GM23338 (cell line): ENCODE data around the gene IL19. TPM values are rescaled to one million over a fixed set of nuclear protein-coding genes. Genes with fewer than 3 reads are reported as not detected.

Experiments
- ATAC-seq: fragments of 200-7000 bp; cut with Tn5 transposase; 3 replicates; pipeline ENCODE4 v1.9.1; 2020
- DNase-seq: peaks from one replicate; pipeline ENCODE4 v3.0.0-alpha.2; 2015; ENCODE audit warnings: low spot score
- H2AFZ ChIP-seq: fragments of 200-600 bp; sonication (generic); 2 replicates; pipeline ENCODE4 v1.8.0; 2016; ENCODE audit warnings: antibody characterized with exemption, mild to moderate bottlenecking, moderate library complexity
- H3F3A ChIP-seq: fragments of 200-600 bp; sonication (generic); replicated peaks from 2 replicates; pipeline ENCODE4 v1.8.0; 2017; ENCODE audit warnings: antibody characterized with exemption, mixed run types, low read depth
- H3K27ac ChIP-seq: fragments of 200-600 bp; sonication (generic); 2 replicates; pipeline ENCODE4 v1.6.1; 2016; ENCODE audit warnings: low read depth
- H3K27me3 ChIP-seq: fragments of 200-600 bp; sonication (generic); 2 replicates; pipeline ENCODE4 v1.8.0; 2016; ENCODE audit warnings: mild to moderate bottlenecking, mixed run types, moderate library complexity; ENCODE audit not compliant: insufficient read depth
- H3K36me3 ChIP-seq: fragments of 200-600 bp; sonication (generic); 2 replicates; pipeline ENCODE4 v1.8.0; 2016; ENCODE audit warnings: mild to moderate bottlenecking; ENCODE audit not compliant: insufficient read depth
- H3K4me1 ChIP-seq: fragments of 200-600 bp; sonication (generic); 2 replicates; pipeline ENCODE4 v1.8.0; 2016; ENCODE audit warnings: mild to moderate bottlenecking, moderate library complexity; ENCODE audit not compliant: insufficient read depth
- H3K4me2 ChIP-seq: fragments of 200-600 bp; sonication (generic); 2 replicates; pipeline ENCODE4 v1.7.1; 2017; ENCODE audit warnings: mixed run types
- H3K4me3 ChIP-seq: fragments of 200-600 bp; sonication (generic); 2 replicates; pipeline ENCODE4 v1.6.1; 2016; ENCODE audit warnings: mixed run types
- H3K79me2 ChIP-seq: fragments of 200-600 bp; sonication (generic); replicated peaks from 2 replicates; pipeline ENCODE4 v1.8.0; 2017; ENCODE audit warnings: mild to moderate bottlenecking; ENCODE audit not compliant: insufficient read depth
- H3K9me2 ChIP-seq: fragments of 200-600 bp; sonication (generic); 2 replicates; pipeline ENCODE4 v1.8.0; 2017; ENCODE audit not compliant: insufficient read depth
- H4K20me1 ChIP-seq: fragments of 200-600 bp; sonication (generic); replicated peaks from 2 replicates; pipeline ENCODE4 v1.8.0; 2017; ENCODE audit warnings: mild to moderate bottlenecking; ENCODE audit not compliant: insufficient read depth
- H3K27ac Mint-ChIP-seq: 2 replicates; pipeline ENCODE4 v1.8.0; 2020; ENCODE audit warnings: inconsistent platforms, mild to moderate bottlenecking, moderate library complexity, mixed read lengths
- H3K27me3 Mint-ChIP-seq: 3 replicates; pipeline ENCODE4 v1.8.0; 2022; ENCODE audit warnings: low read depth, mild to moderate bottlenecking, moderate library complexity, mixed read lengths, inconsistent platforms; ENCODE audit not compliant: insufficient read depth, poor library complexity
- H3K36me3 Mint-ChIP-seq: 3 replicates; pipeline ENCODE4 v1.8.0; 2021; ENCODE audit warnings: low read depth, mild to moderate bottlenecking, inconsistent platforms, moderate library complexity, mixed read lengths
- H3K4me1 Mint-ChIP-seq: 3 replicates; pipeline ENCODE4 v1.8.0; 2020; ENCODE audit warnings: mild to moderate bottlenecking, inconsistent platforms, mixed read lengths
- H3K4me3 Mint-ChIP-seq: 3 replicates; pipeline ENCODE4 v1.8.0; 2021; ENCODE audit warnings: moderate library complexity, mild to moderate bottlenecking, inconsistent platforms, mixed read lengths
- H3K9me3 Mint-ChIP-seq: 3 replicates; pipeline ENCODE4 v1.8.0; 2020; ENCODE audit warnings: moderate library complexity, mild to moderate bottlenecking, inconsistent platforms, mixed read lengths
- CREB1 ChIP-seq: fragments of 250-450 bp; sonication (Bioruptor Pico); IDR thresholded peaks from 2 replicates; pipeline ENCODE4 v1.5.0; 2020; ENCODE audit warnings: low read depth, mild to moderate bottlenecking, moderate library complexity
- CTCF ChIP-seq, 2 experiments: fragments of 200-600 bp in 1 of 2; sonication (generic) in 1 of 2; conservative IDR thresholded peaks; 2 replicates each; pipeline versions ENCODE4 v1.5.1 to v1.6.1; 2016 to 2017; ENCODE audit warnings: antibody characterized with exemption in 2 of 2, low read depth in 2 of 2, mild to moderate bottlenecking in 2 of 2, moderate library complexity in 1 of 2
- ETS1 ChIP-seq: IDR thresholded peaks from 2 replicates; pipeline ENCODE4 v1.6.1; 2016; ENCODE audit warnings: antibody characterized with exemption
- EZH2 ChIP-seq: fragments of 200-600 bp; sonication (generic); IDR thresholded peaks from one replicate; pipeline ENCODE4 v1.8.0; 2017; ENCODE audit warnings: antibody characterized with exemption, mild to moderate bottlenecking, low read depth; ENCODE audit not compliant: unreplicated experiment
- EZH2phosphoT487 ChIP-seq: fragments of 200-600 bp; sonication (generic); IDR thresholded peaks from one replicate; pipeline ENCODE4 v1.8.1; 2018; ENCODE audit warnings: antibody characterized with exemption; ENCODE audit not compliant: unreplicated experiment
- JUNB ChIP-seq: IDR thresholded peaks from one replicate; pipeline ENCODE4 v1.6.1; 2016; ENCODE audit warnings: antibody characterized with exemption; ENCODE audit not compliant: unreplicated experiment
- NANOG ChIP-seq: IDR thresholded peaks from 2 replicates; pipeline ENCODE4 v1.6.1; 2016; ENCODE audit warnings: antibody characterized with exemption, borderline replicate concordance
- POLR2AphosphoS5 ChIP-seq: IDR thresholded peaks from 2 replicates; pipeline ENCODE4 v1.6.1; 2016; ENCODE audit warnings: antibody characterized with exemption, low read depth
- REST ChIP-seq: IDR thresholded peaks from one replicate; pipeline ENCODE4 v1.6.1; 2018; ENCODE audit warnings: antibody characterized with exemption; ENCODE audit not compliant: unreplicated experiment
- STAT1 ChIP-seq: IDR thresholded peaks from one replicate; pipeline ENCODE4 v1.6.1; 2016; ENCODE audit warnings: antibody characterized with exemption; ENCODE audit not compliant: unreplicated experiment
- ZNF114 ChIP-seq: fragments of 250-450 bp; sonication (Bioruptor Pico); IDR thresholded peaks from 2 replicates; pipeline ENCODE4 v1.5.0; 2020; ENCODE audit warnings: mild to moderate bottlenecking, moderate library complexity
- ZNF331 ChIP-seq: fragments of 250-450 bp; sonication (Bioruptor Pico); IDR thresholded peaks from 2 replicates; pipeline ENCODE4 v1.5.0; 2020; ENCODE audit warnings: low read depth, mild to moderate bottlenecking, moderate library complexity
- ZNF462 ChIP-seq: fragments of 250-450 bp; sonication (Bioruptor Pico); IDR thresholded peaks from 2 replicates; pipeline ENCODE4 v1.5.0; 2020; ENCODE audit warnings: mild to moderate bottlenecking, moderate library complexity
- polyA plus RNA-seq: library from polyadenylated mRNA; unstranded; fragments of >200 nt; fragmentation: Nextera tagmentation; extraction: Ambion mirVana; gene quantifications from 2 replicates; pipeline ENCODE4 v1.2.1, GENCODE V29; 2016
- total RNA-seq: library from RNA; depleted of rRNA; stranded (reverse); fragments of >200 nt; shearing (Covaris generic); gene quantifications from 2 replicates; pipeline ENCODE4 v1.2.3, GENCODE V29; 2014

IL19 gene
- total and polyA plus RNA-seq, 2 experiments from 2014 or later, result not detected

- DNase-seq (no peak), ATAC-seq (no peak)
- Mint-ChIP-seq H3K27me3 (peaks cover 6% of the 10 kb centered on the region), H3K4me1 (no peaks in the 10 kb centered on the region; the same call in 2 of the 3 replicates), H3K4me3 (no peak overlapping the region), H3K27ac (no peak overlapping the region), H3K36me3 (no peaks in the 10 kb centered on the region), H3K9me3 (no peaks in the 10 kb centered on the region)
- Histone ChIP-seq H3K27me3 (no peaks in the 10 kb centered on the region), H2AFZ (no peak overlapping the region), H3K27ac (no peak overlapping the region), H3K4me1 (no peaks in the 10 kb centered on the region), H3K9me2 (no peaks in the 10 kb centered on the region), H3K36me3 (no peaks in the 10 kb centered on the region), H3K79me2 (no peaks in the 10 kb centered on the region), H4K20me1 (no peaks in the 10 kb centered on the region; the same call in 1 of the 2 replicates), H3K4me2 (no peak overlapping the region), H3K4me3 (no peak overlapping the region), H3F3A (no peaks in the 10 kb centered on the region)
- TF ChIP-seq ETS1 (no peak), EZH2phosphoT487 (no peak), ZNF462 (no peak), REST (no peak), ZNF114 (CRISPR knock-in tag) (no peak), JUNB (no peak), CTCF (conservative IDR thresholded peaks at IDR 0.05; ENCODE audit: low read depth in 2 of 2) (no peak), NANOG (no peak), STAT1 (no peak), CREB1 (CRISPR knock-in tag) (no peak), EZH2 (no peak), POLR2AphosphoS5 (no peak), ZNF331 (CRISPR knock-in tag) (no peak)
These were observed 26.4 kb downstream of the IL19 start for GRCh38 chr1:206796981-206797402.
